Measurements from ENCODE around the gene ELOVL7.
"Not testable (repeated sequence)": the region's sequence is repeated elsewhere in the genome, so short reads cannot be mapped to it uniquely, and the experiment has no call there.

ELOVL7 gene

GRCh38 chr5:60829490-60830266, 14.4 kb downstream of the ELOVL7 start:
- FAIRE-seq: no peak

DNA sequence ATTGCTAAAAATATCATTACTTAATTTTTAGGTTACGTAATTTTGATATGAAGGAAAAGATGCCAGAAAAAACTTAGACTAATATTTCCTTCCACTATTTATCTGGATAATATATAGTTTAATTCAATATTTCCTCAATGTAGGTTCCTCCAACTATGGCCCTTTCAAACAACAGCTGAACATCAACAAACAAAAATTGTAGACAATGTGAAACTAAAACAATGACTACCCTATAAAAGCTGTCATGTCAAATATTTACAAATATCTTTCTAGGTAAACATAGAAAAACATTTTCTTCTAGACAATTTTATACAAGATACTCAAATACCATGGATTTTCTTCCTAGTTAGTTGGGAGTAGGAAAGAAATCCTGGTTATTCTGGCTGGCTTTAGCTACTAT, 16.9 kb downstream of the ELOVL7 start:
- no peak for FAIRE-seq

DNA sequence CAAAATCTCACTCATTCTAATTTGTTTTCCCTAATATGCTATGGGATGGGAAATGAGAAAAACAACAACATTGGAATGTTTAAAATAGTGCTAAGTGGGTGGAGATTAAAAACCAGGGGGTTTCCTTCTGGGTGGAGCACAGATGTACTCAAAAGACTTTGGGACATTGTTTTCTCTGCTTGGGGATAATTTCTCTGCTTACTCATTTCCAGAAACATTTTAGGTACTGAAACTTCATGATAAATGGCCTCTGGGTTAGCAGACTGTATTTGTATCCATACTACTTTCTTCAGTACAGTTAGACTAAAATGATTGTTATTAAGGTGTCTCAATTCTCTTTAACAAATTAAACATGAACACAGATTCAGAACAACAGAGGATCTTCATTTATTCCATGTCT, 17.4 kb downstream of the ELOVL7 start:
- FAIRE-seq: no peak

DNA sequence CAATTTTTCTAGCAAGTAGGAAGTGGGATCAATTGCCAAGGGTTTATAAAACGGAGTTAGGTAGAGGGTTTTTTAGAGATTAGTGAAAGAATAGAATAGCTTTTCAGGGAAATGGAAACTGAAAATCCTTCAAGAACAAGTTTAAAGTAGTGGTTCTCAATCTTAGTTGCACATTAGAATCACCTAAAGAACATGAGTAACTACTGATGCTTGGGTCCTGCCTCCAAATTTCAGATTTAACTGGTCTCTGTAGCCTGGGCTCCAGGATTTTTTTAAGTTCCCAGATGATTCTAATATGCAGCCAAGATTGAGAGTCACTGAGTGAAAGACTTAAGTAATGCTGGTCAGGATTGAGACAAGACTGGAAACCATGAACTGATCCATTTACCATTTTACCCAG, 20.5 kb downstream of the ELOVL7 start:
- no peak for FAIRE-seq

GRCh38 chr5:60822285-60822556, 21.8 kb downstream of the ELOVL7 start:
- FAIRE-seq: no peak

DNA sequence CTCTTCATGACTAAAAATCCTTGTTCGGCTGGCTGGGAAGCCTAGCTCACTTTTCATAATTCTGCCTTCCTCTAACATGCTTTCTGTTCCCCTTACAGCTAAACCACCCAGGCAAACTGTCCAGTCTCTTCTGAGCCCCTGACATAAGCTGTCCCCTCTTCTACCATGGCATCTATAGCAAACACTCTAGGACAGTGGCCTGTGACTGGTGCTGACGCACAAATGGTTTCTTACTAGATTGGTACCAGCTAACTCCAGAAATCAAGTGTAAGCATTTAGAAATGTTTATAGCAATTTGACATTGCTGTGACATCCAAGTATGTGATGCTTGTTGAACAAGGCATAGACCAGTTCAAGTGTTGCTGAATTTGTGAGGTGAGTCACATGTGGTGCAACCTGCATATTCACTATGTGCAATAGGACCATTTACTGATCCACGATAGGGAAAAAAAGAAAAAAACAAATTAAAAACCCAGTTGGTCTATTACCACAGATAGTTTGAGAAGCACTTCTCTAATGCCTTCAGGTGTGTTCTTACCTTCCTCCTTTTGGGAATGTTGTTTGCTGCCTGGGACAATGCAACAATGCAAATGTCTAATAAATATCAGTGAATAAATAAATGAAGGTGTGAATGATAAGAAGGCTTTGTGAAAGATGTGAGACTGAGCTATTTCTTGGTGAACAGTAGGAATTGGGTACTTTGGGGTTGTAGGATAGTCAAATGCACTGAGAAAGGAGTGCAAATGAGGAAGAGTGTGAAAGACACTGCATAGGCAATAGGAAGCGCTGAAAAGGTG, 22.4 kb downstream of the ELOVL7 start:
- no peak for FAIRE-seq

- no peak for FAIRE-seq
Observed at GRCh38 chr5:60820593-60821487, 23.2 kb downstream of the ELOVL7 start.

GRCh38 chr5:60816138-60816537, 27.9 kb downstream of the ELOVL7 start:
- FAIRE-seq: not testable (repeated sequence)

- no peak for FAIRE-seq
Observed at GRCh38 chr5:60814498-60814897, 29.6 kb downstream of the ELOVL7 start.

DNA sequence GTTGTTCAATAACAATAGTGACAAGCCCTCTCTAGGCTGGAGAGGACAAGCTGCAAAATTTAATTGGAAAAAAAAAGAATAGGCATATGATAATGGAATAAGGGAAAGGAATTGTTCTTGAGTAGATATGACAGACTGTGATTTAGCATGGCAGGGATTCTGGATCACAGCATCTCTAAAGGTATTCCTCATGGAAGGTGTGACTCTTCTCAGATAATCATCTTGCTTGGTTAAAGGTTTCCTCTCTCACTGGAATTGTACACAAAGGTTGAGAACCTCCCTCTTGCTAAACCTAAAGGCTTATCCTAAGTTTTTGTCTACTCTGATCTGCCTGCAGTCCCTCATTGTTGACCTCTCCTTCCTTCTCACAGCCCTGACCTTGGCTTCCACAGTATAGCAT, 31.6 kb downstream of the ELOVL7 start:
- FAIRE-seq: no peak

- no peak for FAIRE-seq
Observed at GRCh38 chr5:60811105-60811504, 33.0 kb downstream of the ELOVL7 start.

- no peak for FAIRE-seq
Observed at GRCh38 chr5:60810438-60811085, 33.5 kb downstream of the ELOVL7 start.

- no peak for FAIRE-seq
Observed at GRCh38 chr5:60809891-60810425, 34.1 kb downstream of the ELOVL7 start.

DNA sequence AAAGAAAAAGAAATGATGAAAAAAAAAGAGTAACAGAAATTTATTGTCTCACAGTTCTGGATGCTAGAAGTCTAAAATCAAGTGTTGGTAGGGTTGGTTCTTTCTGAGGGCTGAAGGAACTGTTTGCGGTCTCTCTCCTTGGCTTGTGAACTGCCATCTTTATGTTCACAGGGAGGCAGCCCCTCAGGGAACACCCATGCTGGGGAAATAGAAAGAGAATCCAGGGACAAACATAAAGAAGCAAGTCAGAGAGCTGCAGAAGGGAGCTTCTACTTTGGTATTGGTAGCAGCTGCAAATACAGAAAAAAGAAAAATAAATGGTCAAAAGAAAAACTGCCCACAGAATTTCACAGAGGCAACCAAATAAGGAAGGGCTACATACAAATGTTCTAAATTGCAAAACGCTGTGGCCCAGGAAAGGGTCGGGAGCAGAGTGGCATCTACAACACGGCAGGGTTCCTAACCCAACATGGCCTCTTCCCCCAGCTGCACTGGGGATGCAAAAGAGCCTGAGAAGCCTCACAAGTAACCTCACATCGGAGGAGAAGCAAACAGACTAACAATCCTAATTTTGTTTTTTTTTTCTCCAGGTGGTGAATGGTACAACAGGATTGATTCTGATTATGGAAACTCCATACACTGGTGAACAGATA, 37.4 kb downstream of the ELOVL7 start:
- FAIRE-seq: no peak

GRCh38 chr5:60805463-60805862, 38.6 kb downstream of the ELOVL7 start:
- FAIRE-seq: no peak

- FAIRE-seq: no peak
Observed at GRCh38 chr5:60803712-60804111, 40.4 kb downstream of the ELOVL7 start.

DNA sequence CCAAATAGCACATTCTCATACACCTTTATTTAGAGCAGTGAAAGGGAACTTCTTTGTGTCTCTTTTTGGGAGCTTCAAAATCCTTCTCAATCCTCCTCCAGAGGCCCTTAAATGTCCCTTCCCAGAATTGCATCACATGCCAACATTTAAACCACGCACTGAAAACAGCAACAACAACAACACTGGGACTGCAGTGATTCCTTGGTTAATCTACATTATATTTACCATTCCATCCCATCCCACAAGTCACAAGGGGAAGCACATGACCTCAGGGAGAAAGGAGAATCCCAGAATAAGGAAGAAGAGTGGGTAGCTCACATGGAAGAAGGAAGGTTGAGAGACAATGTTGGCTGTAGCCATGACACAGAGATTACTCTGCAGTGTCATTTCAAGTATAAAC, 41.1 kb downstream of the ELOVL7 start:
- no peak for FAIRE-seq

DNA sequence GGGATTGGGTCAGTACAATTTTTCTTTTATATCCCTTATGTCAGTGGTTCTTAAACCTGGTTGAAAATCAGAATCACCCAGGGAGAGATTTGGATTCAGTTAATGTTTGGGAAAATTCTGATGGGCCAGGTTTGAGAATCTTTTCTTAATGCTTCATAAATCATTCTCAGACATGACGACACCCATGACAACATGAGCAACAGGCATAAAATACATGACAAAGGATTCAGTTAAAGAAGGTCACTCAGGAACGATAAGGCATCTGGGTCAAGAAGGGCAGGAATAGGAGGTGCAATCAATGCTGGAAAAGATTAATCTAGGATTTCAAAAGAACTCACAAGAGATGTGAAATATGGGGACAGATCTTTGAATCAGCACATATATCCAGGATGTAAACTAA, 41.8 kb downstream of the ELOVL7 start:
- no peak for FAIRE-seq

- FAIRE-seq: no peak
Observed at GRCh38 chr5:60797482-60798153, 46.5 kb downstream of the ELOVL7 start.

GRCh38 chr5:60795424-60795950, 48.6 kb downstream of the ELOVL7 start:
- not testable (repeated sequence) for FAIRE-seq

GRCh38 chr5:60794691-60795090, 49.4 kb downstream of the ELOVL7 start:
- no peak for FAIRE-seq
